ENCODE data around the gene ZNF385B. TPM values are rescaled to one million over a fixed set of nuclear protein-coding genes. Genes with fewer than 3 reads are reported as not detected.

The ZNF385B gene
- total RNA-seq, 3 donors from 2014 or later (not counting 1 experiment from before 2014, with no cell fraction given) = 0.54 TPM; not detected in 2

- H3K4me1 ChIP-seq (ENCODE audit: control insufficient read depth, insufficient read depth, low read length) = no peaks in the 10 kb centered on the region
- Mint-ChIP-seq H3K4me1 (no peaks in the 10 kb centered on the region), H3K27me3 (ENCODE audit: low read depth in 2 of 2) (no peaks in the 10 kb centered on the region), H3K36me3 (no peaks in the 10 kb centered on the region), H3K27ac (no peak overlapping the region), H3K4me3 (no peak overlapping the region), H3K9me3 (peaks cover 0 to 2% of the 10 kb centered on the region in 2 donors)
- H3K27ac ChIP-seq (ENCODE audit: low read length) = no peak overlapping the region
- DNase-seq = no peak
- H3K27me3 ChIP-seq (ENCODE audit: control insufficient read depth, insufficient read depth, low read length) = no peaks in the 10 kb centered on the region
- ATAC-seq = no peak
- H3K4me3 ChIP-seq (ENCODE audit: low read length) = no peak overlapping the region
- no peaks in the 10 kb centered on the region for H3K9me3 ChIP-seq (ENCODE audit: control insufficient read depth, insufficient read depth, low read length)
- 82% methylated on average over 5 of the region's 6 CpGs for WGBS (ENCODE audit: insufficient coverage)
- H3K36me3 ChIP-seq (ENCODE audit: control insufficient read depth, insufficient read depth, low read length) = no peaks in the 10 kb centered on the region
- intact Hi-C loops (cut with micrococcal nuclease) = no loop called here
- no peak for TF ChIP-seq CTCF (IDR thresholded peaks at IDR 0.05)
Observed at GRCh38 chr2:179657068-179657595, 204.3 kb downstream of the ZNF385B start.

GRCh38 chr2:179655627-179656026 is 205.8 kb downstream of the ZNF385B start:
- Mint-ChIP-seq H3K4me1 (no peaks in the 10 kb centered on the region), H3K36me3 (no peaks in the 10 kb centered on the region), H3K4me3 (no peak overlapping the region), H3K27me3 (ENCODE audit: low read depth in 2 of 2) (no peaks in the 10 kb centered on the region), H3K27ac (no peak overlapping the region), H3K9me3 (peaks cover 0 to 2% of the 10 kb centered on the region in 2 donors)
- no peak overlapping the region for H3K27ac ChIP-seq (ENCODE audit: low read length)
- no peaks in the 10 kb centered on the region for H3K9me3 ChIP-seq (ENCODE audit: control insufficient read depth, insufficient read depth, low read length)
- intact Hi-C loops (cut with micrococcal nuclease) = no loop called here
- H3K4me3 ChIP-seq (ENCODE audit: low read length) = no peak overlapping the region
- WGBS (ENCODE audit: insufficient coverage) = 62% methylated on average over 2 of the region's 2 CpGs
- H3K4me1 ChIP-seq (ENCODE audit: control insufficient read depth, insufficient read depth, low read length) = no peaks in the 10 kb centered on the region
- no peak for TF ChIP-seq CTCF (IDR thresholded peaks at IDR 0.05)
- ATAC-seq (no peak), DNase-seq (no peak)
- H3K36me3 ChIP-seq (ENCODE audit: control insufficient read depth, insufficient read depth, low read length) = no peaks in the 10 kb centered on the region
- H3K27me3 ChIP-seq (ENCODE audit: control insufficient read depth, insufficient read depth, low read length) = no peaks in the 10 kb centered on the region

- TF ChIP-seq CTCF (IDR thresholded peaks at IDR 0.05) = no peak
- Mint-ChIP-seq H3K4me3 (no peak overlapping the region), H3K27me3 (ENCODE audit: low read depth in 2 of 2) (no peaks in the 10 kb centered on the region), H3K36me3 (no peaks in the 10 kb centered on the region), H3K9me3 (peaks cover 0 to 2% of the 10 kb centered on the region in 2 donors), H3K27ac (no peak overlapping the region), H3K4me1 (no peaks in the 10 kb centered on the region)
- Histone ChIP-seq H3K4me3 (ENCODE audit: low read length) (no peak overlapping the region), H3K9me3 (ENCODE audit: control insufficient read depth, insufficient read depth, low read length) (no peaks in the 10 kb centered on the region), H3K4me1 (ENCODE audit: control insufficient read depth, insufficient read depth, low read length) (no peaks in the 10 kb centered on the region), H3K36me3 (ENCODE audit: control insufficient read depth, insufficient read depth, low read length) (no peaks in the 10 kb centered on the region), H3K27me3 (ENCODE audit: control insufficient read depth, insufficient read depth, low read length) (no peaks in the 10 kb centered on the region), H3K27ac (ENCODE audit: low read length) (no peak overlapping the region)
- 86% methylated on average over 2 of the region's 2 CpGs for WGBS (ENCODE audit: insufficient coverage)
- ATAC-seq (no peak), DNase-seq (no peak)
- intact Hi-C loops (cut with micrococcal nuclease) = no loop called here
Observed at GRCh38 chr2:179654806-179655205, 206.6 kb downstream of the ZNF385B start.

GRCh38 chr2:179652296-179652695 is 209.1 kb downstream of the ZNF385B start:
- no peak for TF ChIP-seq CTCF (IDR thresholded peaks at IDR 0.05)
- Histone ChIP-seq H3K36me3 (ENCODE audit: control insufficient read depth, insufficient read depth, low read length) (no peaks in the 10 kb centered on the region), H3K27me3 (ENCODE audit: control insufficient read depth, insufficient read depth, low read length) (no peaks in the 10 kb centered on the region), H3K27ac (ENCODE audit: low read length) (no peak overlapping the region), H3K4me3 (ENCODE audit: low read length) (no peak overlapping the region), H3K9me3 (ENCODE audit: control insufficient read depth, insufficient read depth, low read length) (no peaks in the 10 kb centered on the region), H3K4me1 (ENCODE audit: control insufficient read depth, insufficient read depth, low read length) (no peaks in the 10 kb centered on the region)
- whole genome bisulfite sequencing (ENCODE audit: insufficient coverage) = no CpG with 5 or more reads among the region's 2 CpGs
- no peak overlapping the region for H3K4me3 Mint-ChIP-seq
- H3K4me1 Mint-ChIP-seq = no peaks in the 10 kb centered on the region
- DNase-seq (no peak), ATAC-seq (no peak)
- no peak overlapping the region for H3K27ac Mint-ChIP-seq
- peaks cover 0 to 2% of the 10 kb centered on the region in 2 donors for H3K9me3 Mint-ChIP-seq
- no peaks in the 10 kb centered on the region for H3K36me3 Mint-ChIP-seq
- H3K27me3 Mint-ChIP-seq (ENCODE audit: low read depth in 2 of 2) = no peaks in the 10 kb centered on the region
- intact Hi-C loops (cut with micrococcal nuclease) = no loop called here
